CD4-positive, alpha-beta T cell treated with Interleukin-17A for 4 hours (primary cell): ENCODE results near the gene INVS.
"Not testable (repeated sequence)": the region's sequence is repeated elsewhere in the genome, so short reads cannot be mapped to it uniquely, and the experiment has no call there.

Experiments used
- DNase-seq: peaks from one replicate; pipeline ENCODE4 v3.0.0-alpha.2; 2020; ENCODE audit warnings: mixed read lengths

INVS gene

DNA sequence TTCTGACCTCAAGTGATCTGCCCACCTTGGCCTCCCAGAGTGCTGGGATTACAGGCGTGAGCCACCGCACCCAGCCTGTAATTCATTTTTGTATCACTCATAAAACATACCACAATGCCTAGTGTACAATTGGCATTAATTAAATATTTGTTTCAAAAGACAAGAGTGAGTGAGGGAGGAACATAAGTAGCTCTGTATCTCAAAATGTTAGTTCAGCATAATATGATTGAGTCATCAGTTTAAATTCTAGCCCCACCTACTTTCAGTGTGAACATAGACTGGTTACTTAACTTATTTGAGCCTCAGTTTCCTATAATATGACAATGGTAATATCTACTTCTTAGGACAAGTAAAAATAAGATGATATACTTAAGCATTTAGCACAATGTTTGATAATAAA is 26.9 kb downstream of the INVS start:
- no peak for DNase-seq

DNA sequence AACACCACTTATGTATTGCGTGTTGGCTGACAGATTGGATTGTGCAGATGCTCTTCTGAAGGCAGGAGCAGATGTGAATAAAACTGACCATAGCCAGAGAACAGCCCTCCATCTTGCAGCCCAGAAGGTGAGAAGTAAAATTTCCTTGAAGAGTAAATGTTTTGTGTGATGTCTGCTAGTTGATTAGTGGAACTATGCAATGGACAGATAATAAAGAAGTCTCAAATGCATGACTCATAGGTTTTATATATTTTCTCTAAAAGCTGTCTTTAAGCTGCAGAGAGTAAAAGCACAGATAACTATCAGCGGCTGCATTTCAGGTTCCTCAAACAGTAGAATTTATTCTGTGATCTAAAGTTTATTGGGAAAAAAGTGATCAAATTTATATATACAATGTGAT is 27.4 kb downstream of the INVS start:
- no peak for DNase-seq

DNA sequence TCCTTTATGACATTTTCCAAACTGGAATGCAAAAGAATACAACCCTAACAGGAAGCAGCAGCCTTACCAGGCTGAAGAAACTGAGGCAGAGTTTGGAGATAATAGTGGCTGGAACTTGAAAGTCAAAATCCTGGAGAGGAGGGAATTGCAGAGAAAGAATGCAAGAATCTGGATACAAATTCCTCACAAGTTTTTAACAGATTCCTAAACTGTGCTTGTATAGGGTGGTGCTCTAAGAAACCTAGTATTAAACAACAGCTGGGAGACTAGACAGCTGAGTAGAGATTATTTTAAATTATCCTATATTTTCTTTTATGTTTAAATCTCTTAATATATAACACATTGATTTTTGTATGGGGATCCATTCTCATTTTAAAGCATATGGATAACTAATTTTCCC is 30.7 kb downstream of the INVS start:
- DNase-seq: no peak

DNA sequence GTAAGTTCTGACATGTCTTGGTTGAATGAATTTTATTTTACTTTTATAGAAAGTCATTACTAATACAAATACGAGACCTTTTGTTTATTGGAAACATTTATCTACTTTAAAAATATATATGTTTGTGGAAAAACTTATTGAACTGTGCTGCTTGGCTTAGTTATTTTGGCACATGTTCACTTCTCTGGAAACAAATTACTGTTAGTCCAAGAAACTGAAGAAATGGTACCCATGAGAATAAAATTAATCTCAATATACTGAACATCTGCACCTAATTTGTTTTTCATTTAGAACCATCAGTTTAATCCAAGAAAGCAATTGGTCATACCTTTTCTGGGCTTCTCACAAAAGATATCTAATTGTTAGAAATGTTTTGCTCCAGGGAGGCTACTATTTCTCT is 32.2 kb downstream of the INVS start:
- DNase-seq: no peak

DNA sequence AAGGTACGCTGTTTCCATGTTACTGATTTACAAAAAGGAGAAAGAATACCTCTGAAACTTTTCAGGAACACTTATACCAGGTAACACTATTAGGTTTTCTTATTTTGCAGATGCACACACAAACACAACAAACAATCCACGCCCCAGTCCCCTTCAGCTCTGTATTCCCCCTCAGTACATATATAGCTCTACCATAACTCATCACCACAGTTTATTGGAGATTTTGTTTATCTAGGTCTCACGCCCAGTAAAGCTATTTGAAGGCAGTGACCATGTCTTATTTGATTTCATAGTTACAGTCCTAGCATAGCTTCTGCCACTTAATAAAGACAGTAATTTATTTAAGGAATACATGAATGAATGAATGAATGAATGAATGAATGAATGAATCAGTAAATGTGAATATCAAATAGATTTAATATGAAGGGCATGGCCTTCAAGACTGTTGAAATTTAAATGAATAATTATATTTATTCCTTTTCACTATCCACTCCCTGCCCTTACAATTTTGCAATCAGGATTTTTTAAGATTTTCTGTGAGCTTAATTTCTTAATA is 32.9 kb downstream of the INVS start:
- no peak for DNase-seq

- no peak for DNase-seq
Observed at GRCh38 chr9:100134731-100135130, 35.7 kb downstream of the INVS start.

GRCh38 chr9:100136799-100137198 is 37.8 kb downstream of the INVS start:
- DNase-seq: not testable (repeated sequence)

DNA sequence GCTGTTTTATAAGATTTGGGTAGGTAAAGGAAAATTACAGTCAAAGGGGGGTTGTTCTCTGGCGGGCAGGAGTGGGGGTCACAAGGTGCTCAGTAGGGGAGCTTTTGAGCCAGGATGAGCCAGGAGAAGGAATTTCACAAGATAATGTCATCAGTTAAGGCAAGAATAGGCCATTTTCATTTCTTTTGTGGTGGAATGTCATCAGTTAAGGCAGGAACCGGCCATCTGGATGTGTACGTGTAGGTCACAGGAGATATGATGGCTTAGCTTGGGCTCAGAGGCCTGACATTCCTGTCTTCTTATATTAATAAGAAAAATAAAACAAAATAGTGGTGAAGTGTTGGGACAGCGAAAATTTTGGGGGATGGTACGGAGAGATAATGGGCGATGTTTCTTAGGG is 41.3 kb downstream of the INVS start:
- DNase-seq: not testable (repeated sequence)

- DNase-seq: not testable (repeated sequence)
Observed at GRCh38 chr9:100141862-100142261, 42.8 kb downstream of the INVS start.

- not testable (repeated sequence) for DNase-seq
Observed at GRCh38 chr9:100145167-100145934, 46.3 kb downstream of the INVS start.

- not testable (repeated sequence) for DNase-seq
Observed at GRCh38 chr9:100145976-100146375, 46.9 kb downstream of the INVS start.

DNA sequence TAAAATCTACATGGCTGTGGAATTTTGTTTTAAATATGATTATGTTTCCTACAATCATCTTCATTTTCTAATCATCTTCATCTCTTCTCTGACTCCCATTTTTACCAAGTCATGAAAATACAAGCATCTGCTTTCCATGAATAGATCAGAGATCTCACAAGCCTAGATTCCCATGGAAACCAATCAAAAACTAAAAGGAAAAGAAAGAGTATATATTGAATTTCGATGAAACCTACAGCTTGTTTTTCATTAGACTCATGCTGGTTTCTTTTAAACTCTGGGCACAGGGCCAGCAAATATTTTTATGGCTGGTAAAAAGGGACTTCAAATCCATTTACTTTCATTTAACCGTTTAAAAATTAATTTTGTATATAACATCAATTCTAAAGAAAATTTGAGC is 51.2 kb downstream of the INVS start:
- DNase-seq: no peak

GRCh38 chr9:100160021-100160420 is 61.0 kb downstream of the INVS start:
- DNase-seq: no peak

- DNase-seq: no peak
Observed at GRCh38 chr9:100167176-100167575, 68.1 kb downstream of the INVS start.

GRCh38 chr9:100167915-100168654 is 69.0 kb downstream of the INVS start:
- no peak for DNase-seq

GRCh38 chr9:100170085-100170484 is 71.0 kb downstream of the INVS start:
- DNase-seq: no peak

DNA sequence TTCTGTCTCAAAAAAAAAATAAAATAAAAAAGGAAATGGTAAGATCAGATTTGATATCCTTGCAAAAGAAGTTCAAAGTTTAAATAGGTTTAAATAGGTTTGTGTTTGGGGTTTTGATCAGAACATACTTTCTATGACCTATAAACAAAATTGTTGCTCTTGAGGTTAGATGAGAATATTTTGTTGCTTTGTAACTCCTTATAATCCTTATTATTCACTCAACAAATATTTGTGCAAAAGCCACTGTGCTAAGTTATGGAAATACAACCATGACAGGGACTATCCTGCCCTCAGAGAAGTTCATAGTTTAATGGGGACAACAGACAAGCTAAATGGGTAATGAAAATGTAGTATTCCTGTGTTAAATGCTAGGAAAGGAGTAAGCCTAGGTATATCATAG is 71.5 kb downstream of the INVS start:
- no peak for DNase-seq

DNA sequence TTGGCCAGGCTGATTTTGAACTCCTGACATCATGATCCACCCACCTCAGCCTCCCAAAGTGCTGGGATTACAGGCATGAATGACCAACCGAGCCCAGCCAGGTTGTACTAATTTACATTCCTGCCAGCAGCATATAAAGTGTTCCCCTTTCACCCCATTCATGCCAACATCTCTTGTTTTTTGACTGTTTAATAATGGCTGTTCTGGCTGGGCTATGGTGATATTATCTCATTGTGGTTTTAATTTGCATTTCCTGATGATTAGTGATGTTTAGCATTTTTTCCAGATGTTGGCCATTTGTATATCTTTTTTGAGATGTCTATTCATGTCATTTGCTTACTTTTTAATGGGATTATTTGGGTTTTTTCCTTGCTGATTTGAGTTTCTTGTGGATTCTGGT is 87.3 kb downstream of the INVS start:
- no peak for DNase-seq

DNA sequence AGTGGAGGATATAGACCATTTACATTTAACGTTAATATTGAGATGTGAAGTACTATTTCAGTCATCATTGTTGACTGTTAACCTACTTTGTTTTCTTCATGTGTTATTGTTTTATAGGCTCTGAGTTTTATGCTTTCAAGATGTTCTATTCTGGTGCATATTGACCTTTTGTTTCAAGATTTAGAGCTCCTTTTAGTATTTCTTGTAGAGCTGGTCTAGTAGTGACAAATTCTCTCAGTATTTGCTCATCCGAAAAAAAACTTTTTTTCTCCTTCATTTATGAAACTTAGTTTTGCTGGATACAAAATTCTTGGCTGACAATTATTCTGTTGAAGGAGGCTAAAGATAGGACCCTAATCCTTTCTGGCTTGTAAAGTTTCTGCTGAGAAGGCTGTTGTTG is 91.3 kb downstream of the INVS start:
- DNase-seq: no peak

GRCh38 chr9:100191264-100191663 is 92.2 kb downstream of the INVS start:
- DNase-seq: no peak

DNA sequence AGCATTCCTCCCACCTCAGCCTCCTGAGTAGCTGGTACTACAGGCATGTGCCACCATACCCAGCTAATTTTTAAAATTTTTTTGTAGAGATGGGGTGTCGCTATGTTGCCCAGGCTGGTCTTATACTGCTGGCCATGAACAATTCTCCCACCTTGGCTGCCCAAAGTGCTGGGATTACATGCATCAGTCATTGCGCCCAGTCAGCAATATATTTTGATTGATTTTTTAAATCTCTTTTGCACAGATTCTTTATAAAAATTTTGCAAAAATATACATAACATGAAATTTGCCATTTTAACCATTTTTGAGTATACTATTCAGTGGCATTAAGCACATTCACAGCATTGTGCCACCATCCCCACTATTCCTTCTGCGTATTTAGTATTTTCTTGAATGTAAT is 94.0 kb downstream of the INVS start:
- no peak for DNase-seq

DNA sequence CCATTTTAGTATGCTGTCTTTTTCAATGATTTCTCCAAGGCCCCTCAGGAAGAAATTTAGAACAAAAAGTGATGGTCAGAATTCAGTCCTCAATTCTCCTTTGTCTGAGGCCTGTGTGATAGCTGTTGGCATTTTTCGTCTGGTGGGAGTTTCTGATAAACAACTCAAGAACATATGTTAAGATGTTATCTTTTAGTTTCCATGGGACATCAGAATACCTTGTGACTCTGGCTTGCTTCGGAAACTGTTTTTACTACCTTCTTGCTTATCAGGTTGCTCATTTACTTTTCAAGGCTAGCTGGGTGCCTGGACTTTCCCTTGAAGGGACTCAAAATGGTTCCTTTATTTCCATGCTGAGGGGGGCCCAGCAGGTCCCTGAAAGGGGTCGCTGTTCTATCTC is 97.2 kb downstream of the INVS start:
- no peak for DNase-seq

DNA sequence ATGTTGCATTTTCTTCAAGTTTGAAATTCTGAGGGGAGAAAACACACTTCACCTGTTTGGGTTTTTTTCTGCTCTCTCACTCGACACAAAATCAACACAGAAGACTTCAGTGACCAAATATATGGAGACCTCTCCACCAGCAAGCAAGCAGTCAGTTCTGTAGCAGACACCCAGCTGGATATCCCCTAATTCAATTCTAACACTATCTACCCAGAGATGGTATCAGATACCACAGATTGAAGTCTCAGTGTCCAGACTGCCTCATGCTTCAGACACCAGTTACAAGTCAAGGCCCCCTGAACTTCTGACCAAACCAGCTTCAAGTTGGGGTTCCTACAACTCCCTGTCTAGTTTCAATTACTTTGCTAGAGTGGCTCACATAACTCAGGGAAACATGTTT is 97.8 kb downstream of the INVS start:
- DNase-seq: no peak

DNA sequence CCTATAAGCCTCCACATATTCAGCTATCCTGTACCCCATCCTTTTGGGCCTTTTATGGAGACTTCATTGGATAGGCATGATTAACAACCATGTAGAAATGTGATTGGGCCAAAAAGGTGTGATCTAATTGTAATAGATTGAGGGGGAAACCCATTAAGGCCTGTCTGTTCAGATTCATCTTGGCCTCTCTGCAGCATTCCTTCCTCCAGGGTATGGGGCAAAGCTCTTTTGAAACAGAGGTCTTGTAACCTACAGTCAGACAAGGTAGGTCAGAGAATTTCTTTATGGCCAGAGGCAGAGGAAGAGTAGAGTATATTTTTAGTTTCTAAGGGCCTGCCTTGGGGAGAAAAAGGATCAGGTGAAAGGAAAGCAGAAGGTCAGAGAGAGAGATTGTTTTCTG is 98.5 kb downstream of the INVS start:
- DNase-seq: no peak
